IMR-90 (cell line): ENCODE data around the gene CLASP1. TPM values are rescaled to one million over a fixed set of nuclear protein-coding genes. Genes with fewer than 3 reads are reported as not detected.

Source experiments
- ATAC-seq: fragments of 200-7000 bp; cut with Tn5 transposase; 2 replicates; pipeline ENCODE4 v1.9.1; 2020; ENCODE audit warnings: low read depth, mild to moderate bottlenecking, moderate library complexity
- BruUV-seq: library from RNA; stranded (reverse); fragments of 400-500 nt; replicated peaks from 2 replicates; lab custom pipeline; 2021; lab: Mats Ljungman, UMichigan
- CTCF ChIA-PET: fragments of 300-600 bp; formaldehyde crosslinking; extraction: SDS; loops from one replicate; lab custom pipeline; 2021; ENCODE audit warnings: antibody characterized with exemption; lab: Yijun Ruan, JAX
- POLR2A ChIA-PET: fragments of 300-600 bp; sonication (Branson Sonifier 250); formaldehyde crosslinking; loops from one replicate; lab custom pipeline; 2022; ENCODE audit warnings: antibody characterized with exemption; ENCODE audit not compliant: unreplicated experiment; lab: Charles Lee
- DNase-seq: peaks from one replicate; pipeline ENCODE4 v3.0.0; 2013
- H2AFZ ChIP-seq: replicated peaks from 2 replicates; pipeline ENCODE3; 2013; ENCODE audit warnings: low read length, mild to moderate bottlenecking; ENCODE audit not compliant: poor library complexity
- H2AK5ac ChIP-seq: 2 replicates; pipeline ENCODE4 v1.6.1; 2013; ENCODE audit warnings: low read depth, low read length, inconsistent platforms
- H2AK9ac ChIP-seq: replicated peaks from 2 replicates; pipeline ENCODE3; 2013; ENCODE audit warnings: mild to moderate bottlenecking, low read depth, low read length, moderate library complexity; ENCODE audit not compliant: poor library complexity
- H2BK120ac ChIP-seq: 2 replicates; pipeline ENCODE4 v1.6.1; 2013; ENCODE audit warnings: low read depth, low read length, inconsistent platforms
- H2BK15ac ChIP-seq: 3 replicates; pipeline ENCODE4 v1.6.1; 2013; ENCODE audit warnings: low read depth, low read length, inconsistent platforms
- H2BK20ac ChIP-seq: 2 replicates; pipeline ENCODE4 v1.6.1; 2013; ENCODE audit warnings: low read depth, mild to moderate bottlenecking, inconsistent platforms, low read length, moderate library complexity
- H2BK5ac ChIP-seq: 2 replicates; pipeline ENCODE4 v1.6.1; 2013; ENCODE audit warnings: mild to moderate bottlenecking, low read depth, low read length, inconsistent platforms; ENCODE audit not compliant: poor library complexity, severe bottlenecking
- H3K14ac ChIP-seq: replicated peaks from 2 replicates; pipeline ENCODE4 v1.6.1; 2013; ENCODE audit warnings: low read depth, low read length, inconsistent platforms
- H3K18ac ChIP-seq: 2 replicates; pipeline ENCODE4 v1.6.1; 2013; ENCODE audit warnings: low read depth, low read length, control low read depth
- H3K23ac ChIP-seq: 2 replicates; pipeline ENCODE4 v1.6.1; 2013; ENCODE audit warnings: low read depth, low read length, inconsistent platforms
- H3K27ac ChIP-seq: 2 replicates; pipeline ENCODE4 v1.5.1; 2013; ENCODE audit warnings: mild to moderate bottlenecking, control low read depth, low read length; ENCODE audit not compliant: insufficient read depth
- H3K27me3 ChIP-seq: 2 replicates; pipeline ENCODE4 v1.6.1; 2013; ENCODE audit warnings: low read length; ENCODE audit not compliant: control insufficient read depth, insufficient read depth
- H3K36me3 ChIP-seq: 2 replicates; pipeline ENCODE4 v1.6.1; 2013; ENCODE audit warnings: low read length, mixed read lengths; ENCODE audit not compliant: control insufficient read depth, insufficient read depth
- H3K4ac ChIP-seq: 2 replicates; pipeline ENCODE4 v1.6.1; 2013; ENCODE audit warnings: low read depth, low read length, inconsistent platforms
- H3K4me1 ChIP-seq: 2 replicates; pipeline ENCODE4 v1.6.1; 2013; ENCODE audit warnings: low read length, mixed read lengths; ENCODE audit not compliant: control insufficient read depth, insufficient read depth
- H3K4me2 ChIP-seq: 2 replicates; pipeline ENCODE4 v1.6.1; 2013; ENCODE audit warnings: low read depth, mild to moderate bottlenecking, control low read depth, low read length, moderate library complexity
- H3K4me3 ChIP-seq: 2 replicates; pipeline ENCODE4 v1.5.1; 2013; ENCODE audit warnings: low read depth, mild to moderate bottlenecking, control low read depth, low read length, moderate library complexity; ENCODE audit not compliant: insufficient read depth
- H3K56ac ChIP-seq: 2 replicates; pipeline ENCODE4 v1.6.1; 2013; ENCODE audit warnings: low read length, inconsistent platforms; ENCODE audit not compliant: insufficient read depth; ENCODE audit errors: extremely low read depth
- H3K79me1 ChIP-seq, 2 experiments: 2 replicates each; pipeline ENCODE4 v1.6.1; 2013; ENCODE audit warnings: low read length in 2 of 2, inconsistent platforms in 1 of 2, low read depth in 1 of 2
- H3K9ac ChIP-seq: 2 replicates; pipeline ENCODE4 v1.6.1; 2013; ENCODE audit warnings: low read depth, low read length, control low read depth
- H3K9me1 ChIP-seq: 2 replicates; pipeline ENCODE4 v1.6.1; 2013; ENCODE audit warnings: low read length, inconsistent platforms; ENCODE audit not compliant: insufficient read depth
- H3K9me3 ChIP-seq: 2 replicates; pipeline ENCODE4 v1.6.1; 2013; ENCODE audit warnings: low read length; ENCODE audit not compliant: control insufficient read depth, insufficient read depth
- H4K20me1 ChIP-seq: 2 replicates; pipeline ENCODE4 v1.6.1; 2013; ENCODE audit warnings: low read length, inconsistent platforms; ENCODE audit not compliant: insufficient read depth
- H4K5ac ChIP-seq: 2 replicates; pipeline ENCODE4 v1.6.1; 2013; ENCODE audit warnings: mild to moderate bottlenecking, low read depth, low read length, control low read depth
- H4K8ac ChIP-seq, 2 experiments: 2 replicates each; pipeline ENCODE4 v1.6.1; 2013; ENCODE audit warnings: low read depth in 2 of 2, low read length in 2 of 2, control low read depth in 1 of 2, inconsistent platforms in 1 of 2
- H4K91ac ChIP-seq: 2 replicates; pipeline ENCODE4 v1.6.1; 2013; ENCODE audit warnings: low read depth, low read length, inconsistent platforms; ENCODE audit not compliant: insufficient read depth
- CTCF ChIP-seq: conservative IDR thresholded peaks from 2 replicates; pipeline ENCODE4 v1.5.1; 2012; ENCODE audit warnings: mild to moderate bottlenecking, low read depth, low read length, improper control_type of control experiment
- FOS ChIP-seq: fragments of 150-350 bp; IDR thresholded peaks from 2 replicates; pipeline ENCODE4 v1.6.1; 2016; ENCODE audit warnings: low read depth, low read length
- MAFK ChIP-seq: IDR thresholded peaks from 2 replicates; pipeline ENCODE4 v1.6.1; 2012; ENCODE audit warnings: low read depth, low read length, improper control_type of control experiment
- MAZ ChIP-seq: IDR thresholded peaks from 2 replicates; pipeline ENCODE4 v1.6.1; 2012; ENCODE audit warnings: low read depth, mild to moderate bottlenecking, low read length, improper control_type of control experiment, moderate library complexity, borderline replicate concordance
- MXI1 ChIP-seq: IDR thresholded peaks from 2 replicates; pipeline ENCODE4 v1.6.1; 2012; ENCODE audit warnings: low read depth, mild to moderate bottlenecking, low read length, moderate library complexity, borderline replicate concordance
- NFE2L2 ChIP-seq: fragments of 150-350 bp; IDR thresholded peaks from 2 replicates; pipeline ENCODE4 v1.6.1; 2016; ENCODE audit warnings: low read depth, mild to moderate bottlenecking, low read length
- POLR2A ChIP-seq: IDR thresholded peaks from 2 replicates; pipeline ENCODE4 v1.6.1; 2012; ENCODE audit warnings: mild to moderate bottlenecking, low read depth, low read length
- RAD21 ChIP-seq: IDR thresholded peaks from 2 replicates; pipeline ENCODE4 v1.6.1; 2012; ENCODE audit warnings: low read length, improper control_type of control experiment
- RCOR1 ChIP-seq: IDR thresholded peaks from 2 replicates; pipeline ENCODE4 v1.6.1; 2012; ENCODE audit warnings: mild to moderate bottlenecking, low read length, improper control_type of control experiment; ENCODE audit not compliant: insufficient replicate concordance
- RFX5 ChIP-seq: IDR thresholded peaks from 2 replicates; pipeline ENCODE4 v1.8.0; 2012; ENCODE audit warnings: low read depth, mild to moderate bottlenecking, low read length, moderate library complexity
- SMC3 ChIP-seq: fragments of 150-350 bp; IDR thresholded peaks from 2 replicates; pipeline ENCODE4 v1.6.1; 2016; ENCODE audit warnings: low read depth, mild to moderate bottlenecking, antibody characterized with exemption, low read length, moderate library complexity
- WGBS, 2 experiments: methylation state at CpG; one replicate each; pipeline versions ENCODE4 v1.1.5 to v1.1.7; 2013; ENCODE audit warnings: missing lambda C conversion rate in 2 of 2; ENCODE audit not compliant: insufficient read length in 1 of 2; ENCODE audit errors: extremely low coverage in 2 of 2; 5-methylcytosine and 5-hydroxymethylcytosine counted together
- dilution Hi-C: fragments of 300-500 bp; cut with HindIII; formaldehyde crosslinking; loops from one replicate; pipeline ENCODE4 v1.14.3; 2018; ENCODE audit warnings: low sequenced_read_pairs; ENCODE audit not compliant: unreplicated experiment
- in situ Hi-C: fragments of 300-500 bp; cut with MboI; formaldehyde crosslinking; loops from 3 replicates; pipeline ENCODE4 v1.14.3; 2019; ENCODE audit warnings: low sequenced_read_pairs, inconsistent platforms, mixed read lengths
- intact Hi-C: fragments of 100-400 bp; cut with micrococcal nuclease; formaldehyde crosslinking; loops from 2 replicates; pipeline ENCODE4 v1.10.0; 2022
- polyA plus RNA-seq, 3 experiments: library from polyadenylated mRNA; depleted of rRNA; stranded (reverse); fragments of >200 nt; gene quantifications; 2 replicates each; pipeline ENCODE4 v1.2.3, GENCODE V29; 2012; ENCODE audit warnings: low replicate concordance in 1 of 3
- total RNA-seq: library from RNA; depleted of rRNA; stranded (reverse); fragments of >200 nt; gene quantifications from 2 replicates; pipeline ENCODE4 v1.2.3, GENCODE V29; 2012
- TF ChIP-seq, protein P1 (sequence below): fragments of 150-350 bp; IDR thresholded peaks from 2 replicates; pipeline ENCODE4 v1.6.1; 2017; ENCODE audit warnings: mild to moderate bottlenecking, antibody characterized with exemption, low read length, low read depth
- TF ChIP-seq, protein P2 (sequence below): fragments of 150-350 bp; IDR thresholded peaks from 2 replicates; pipeline ENCODE4 v1.6.1; 2016; ENCODE audit warnings: low read depth, mild to moderate bottlenecking, low read length, moderate library complexity, borderline replicate concordance

Gene CLASP1
- total and polyA plus RNA-seq, 2 of the 4 experiments (the other 2 are of a cell fraction) = 12.3 to 33.7 TPM

DNA sequence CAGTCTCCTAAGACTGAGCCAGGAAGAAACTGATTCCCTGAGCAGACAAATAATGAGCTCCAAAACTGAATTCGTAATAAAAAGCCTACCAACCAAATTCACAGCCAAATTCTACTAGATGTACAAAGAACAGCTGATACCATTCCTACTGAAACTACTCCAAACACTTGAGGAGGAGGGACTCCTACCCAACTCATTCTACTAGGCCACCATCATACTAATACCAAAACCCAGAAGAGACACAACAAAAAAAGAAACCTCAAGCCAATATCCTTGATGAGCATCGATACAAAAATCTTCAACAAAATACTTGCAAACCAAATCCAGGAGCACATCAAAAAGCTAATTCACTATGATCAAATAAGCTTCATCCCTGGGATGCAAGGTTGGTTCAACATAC lies 98.6 kb downstream of the CLASP1 start:
- Histone ChIP-seq H2AK5ac (no peak overlapping the region), H2BK5ac (no peak overlapping the region), H3K4ac (no peak overlapping the region), H3K27me3 (no peaks in the 10 kb centered on the region), H2AFZ (no peak overlapping the region), H4K5ac (no peak overlapping the region), H3K4me1 (no peaks in the 10 kb centered on the region), H3K14ac (no peak overlapping the region), H2BK15ac (no peak overlapping the region), H3K18ac (no peak overlapping the region), H4K20me1 (peaks cover 39% of the 10 kb centered on the region), H3K27ac (no peak overlapping the region), H3K4me2 (no peak overlapping the region), H4K91ac (no peak overlapping the region), H3K79me1 (peaks cover 23 to 55% of the 10 kb centered on the region in 2 experiments), H2BK120ac (no peak overlapping the region), H3K56ac (no peak overlapping the region), H3K36me3 (no peaks in the 10 kb centered on the region), H2AK9ac (no peak overlapping the region), H3K9ac (no peak overlapping the region), H2BK20ac (no peak overlapping the region), H3K23ac (no peak overlapping the region), H3K9me1 (peaks cover 4% of the 10 kb centered on the region), H3K4me3 (no peak overlapping the region), H3K9me3 (no peaks in the 10 kb centered on the region), H4K8ac (no peak overlapping the region)
- intact Hi-C loops (no loop called here), in situ Hi-C loops (no loop called here), dilution Hi-C loops (no loop called here)
- DNase-seq = no peak
- CTCF ChIA-PET = interaction anchor here (0.9 kb wide), 1 partner anchor 46 kb away, joined by 3 read pairs; no protein-coding TSS in a partner anchor
- POLR2A ChIA-PET = no interaction called here
- no peak for ATAC-seq
- no TSS peak for BruUV-seq
- no CpG with 5 or more reads among the region's 2 CpGs for WGBS, 2 experiments
- TF ChIP-seq FOS (no peak), RFX5 (no peak), MXI1 (no peak), RCOR1 (no peak), CTCF (no peak), NFE2L2 (no peak), POLR2A (no peak), MAZ (no peak), MAFK (no peak), SMC3 (no peak), RAD21 (no peak)
- TF ChIP-seq, protein P1, sequence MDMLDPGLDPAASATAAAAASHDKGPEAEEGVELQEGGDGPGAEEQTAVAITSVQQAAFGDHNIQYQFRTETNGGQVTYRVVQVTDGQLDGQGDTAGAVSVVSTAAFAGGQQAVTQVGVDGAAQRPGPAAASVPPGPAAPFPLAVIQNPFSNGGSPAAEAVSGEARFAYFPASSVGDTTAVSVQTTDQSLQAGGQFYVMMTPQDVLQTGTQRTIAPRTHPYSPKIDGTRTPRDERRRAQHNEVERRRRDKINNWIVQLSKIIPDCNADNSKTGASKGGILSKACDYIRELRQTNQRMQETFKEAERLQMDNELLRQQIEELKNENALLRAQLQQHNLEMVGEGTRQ = no peak
- TF ChIP-seq, protein P2, sequence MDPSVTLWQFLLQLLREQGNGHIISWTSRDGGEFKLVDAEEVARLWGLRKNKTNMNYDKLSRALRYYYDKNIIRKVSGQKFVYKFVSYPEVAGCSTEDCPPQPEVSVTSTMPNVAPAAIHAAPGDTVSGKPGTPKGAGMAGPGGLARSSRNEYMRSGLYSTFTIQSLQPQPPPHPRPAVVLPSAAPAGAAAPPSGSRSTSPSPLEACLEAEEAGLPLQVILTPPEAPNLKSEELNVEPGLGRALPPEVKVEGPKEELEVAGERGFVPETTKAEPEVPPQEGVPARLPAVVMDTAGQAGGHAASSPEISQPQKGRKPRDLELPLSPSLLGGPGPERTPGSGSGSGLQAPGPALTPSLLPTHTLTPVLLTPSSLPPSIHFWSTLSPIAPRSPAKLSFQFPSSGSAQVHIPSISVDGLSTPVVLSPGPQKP = no peak
